Stomach smooth muscle (tissue), 2 donors: ENCODE results near the gene CFDP1.

ENCODE experiments used
- H3K27ac ChIP-seq: one replicate; pipeline ENCODE4 v1.7.0; 2013; ENCODE audit warnings: mild to moderate bottlenecking, low read length, inconsistent platforms
- H3K27me3 ChIP-seq, 2 donors: one replicate each; pipeline ENCODE4 v1.7.0; 2013; ENCODE audit warnings: low read length in 2 of 2; ENCODE audit not compliant: insufficient read depth in 2 of 2, control insufficient read depth in 1 of 2
- H3K36me3 ChIP-seq, 2 donors: one replicate each; pipeline ENCODE4 v1.7.0; 2013; ENCODE audit warnings: low read length in 2 of 2; ENCODE audit not compliant: control insufficient read depth in 2 of 2, insufficient read depth in 2 of 2
- H3K4me1 ChIP-seq: one replicate; pipeline ENCODE4 v1.7.0; 2013; ENCODE audit warnings: low read length; ENCODE audit not compliant: control insufficient read depth, insufficient read depth
- H3K4me3 ChIP-seq, 2 donors: one replicate each; pipeline ENCODE4 v1.7.0; 2013; ENCODE audit warnings: low read length in 2 of 2
- H3K9ac ChIP-seq, 2 donors: one replicate each; pipeline ENCODE4 v1.7.0; 2013; ENCODE audit warnings: low read length in 2 of 2, mild to moderate bottlenecking in 1 of 2
- H3K9me3 ChIP-seq, 2 donors: one replicate each; pipeline ENCODE4 v1.7.0; 2013; ENCODE audit warnings: low read length in 2 of 2; ENCODE audit not compliant: control insufficient read depth in 2 of 2
- donor health status: healthy.
- donor health status: Pancreatic carcinoma.

Gene CFDP1

GRCh38 chr16:75432828-75433731 lies at the start of gene CFDP1:
Gene CFDP1 (minus strand): TSS chr16:75433503. CDS start chr16:75433352, 151 bp downstream.
- H3K27me3 ChIP-seq, result no peaks in the 10 kb centered on the region
- peaks cover 14% of the 10 kb centered on the region for H3K4me1 ChIP-seq
- peak within 1 kb of the TSS; percentile 99 for H3K27ac ChIP-seq
- peak within 1 kb of the TSS; percentile 97 to 99 for H3K9ac ChIP-seq
- no peaks in the 10 kb centered on the region for H3K9me3 ChIP-seq
- peak within 1 kb of the TSS; percentile 57 to 97 for H3K4me3 ChIP-seq
- H3K36me3 ChIP-seq, result no peaks in the 10 kb centered on the region

- Histone ChIP-seq H3K36me3 (no peaks in the 10 kb centered on the region), H3K27ac (no peak overlapping the region), H3K9ac (no peak overlapping the region), H3K9me3 (no peaks in the 10 kb centered on the region), H3K27me3 (peaks cover 0 to 2% of the 10 kb centered on the region in 2 donors), H3K4me3 (no peak overlapping the region), H3K4me1 (no peaks in the 10 kb centered on the region)
Observed at GRCh38 chr16:75482434-75483205, 49.3 kb upstream of the CFDP1 start.

GRCh38 chr16:75481475-75481874 lies 48.2 kb upstream of the CFDP1 start:
- Histone ChIP-seq H3K9ac (no peak overlapping the region), H3K4me1 (no peaks in the 10 kb centered on the region), H3K27ac (no peak overlapping the region), H3K36me3 (no peaks in the 10 kb centered on the region), H3K4me3 (no peak overlapping the region), H3K9me3 (no peaks in the 10 kb centered on the region), H3K27me3 (peaks cover 0 to 2% of the 10 kb centered on the region in 2 donors)

- Histone ChIP-seq H3K36me3 (no peaks in the 10 kb centered on the region), H3K9me3 (no peaks in the 10 kb centered on the region), H3K4me1 (no peaks in the 10 kb centered on the region), H3K27ac (no peak overlapping the region), H3K27me3 (no peaks in the 10 kb centered on the region), H3K9ac (no peak overlapping the region), H3K4me3 (no peak overlapping the region)
Observed at GRCh38 chr16:75479421-75479990, 46.2 kb upstream of the CFDP1 start.

GRCh38 chr16:75478480-75479345 lies 45.4 kb upstream of the CFDP1 start:
- Histone ChIP-seq H3K9me3 (no peaks in the 10 kb centered on the region), H3K27me3 (no peaks in the 10 kb centered on the region), H3K4me1 (no peaks in the 10 kb centered on the region), H3K36me3 (no peaks in the 10 kb centered on the region), H3K4me3 (no peak overlapping the region), H3K9ac (no peak overlapping the region), H3K27ac (no peak overlapping the region)

- no peak overlapping the region for H3K9ac ChIP-seq
- no peak overlapping the region for H3K27ac ChIP-seq
- no peaks in the 10 kb centered on the region for H3K36me3 ChIP-seq
- no peaks in the 10 kb centered on the region for H3K27me3 ChIP-seq
- no peak overlapping the region for H3K4me3 ChIP-seq
- no peaks in the 10 kb centered on the region for H3K4me1 ChIP-seq
- no peaks in the 10 kb centered on the region for H3K9me3 ChIP-seq
Observed at GRCh38 chr16:75477680-75478473, 44.6 kb upstream of the CFDP1 start.

- Histone ChIP-seq H3K27ac (no peak overlapping the region), H3K4me1 (no peaks in the 10 kb centered on the region), H3K36me3 (no peaks in the 10 kb centered on the region), H3K9me3 (no peaks in the 10 kb centered on the region), H3K9ac (no peak overlapping the region), H3K27me3 (no peaks in the 10 kb centered on the region), H3K4me3 (no peak overlapping the region)
Observed at GRCh38 chr16:75476817-75477216, 43.5 kb upstream of the CFDP1 start.

- H3K4me3 ChIP-seq, result no peak overlapping the region
- no peaks in the 10 kb centered on the region for H3K27me3 ChIP-seq
- H3K4me1 ChIP-seq, result no peaks in the 10 kb centered on the region
Observed at GRCh38 chr16:75475420-75475847, 42.1 kb upstream of the CFDP1 start.

GRCh38 chr16:75472908-75473877 lies 39.9 kb upstream of the CFDP1 start:
- Histone ChIP-seq H3K9ac (no peak overlapping the region), H3K27ac (no peak overlapping the region), H3K4me1 (no peaks in the 10 kb centered on the region), H3K4me3 (no peak overlapping the region), H3K9me3 (no peaks in the 10 kb centered on the region), H3K36me3 (no peaks in the 10 kb centered on the region), H3K27me3 (no peaks in the 10 kb centered on the region)

More at GRCh38 chr16:75475420-75475847, 42.1 kb upstream of the CFDP1 start:
- Histone ChIP-seq H3K27ac (no peak overlapping the region), H3K9ac (no peak overlapping the region), H3K9me3 (no peaks in the 10 kb centered on the region), H3K36me3 (no peaks in the 10 kb centered on the region)
